Activated CD8-positive, alpha-beta memory T cell treated with anti-CD3 and anti-CD28 coated beads for 1 hour (primary cell): ENCODE measurements around the gene TASP1.
"Not testable (repeated sequence)": the region's sequence is repeated elsewhere in the genome, so short reads cannot be mapped to it uniquely, and the experiment has no call there.

Experiments used
- DNase-seq, 2 donors: peaks; one replicate each; pipeline ENCODE4 v3.0.0-alpha.2; 2020; ENCODE audit warnings: low read depth in 1 of 2; ENCODE audit errors: extremely low read depth in 1 of 2

TASP1 gene

DNA sequence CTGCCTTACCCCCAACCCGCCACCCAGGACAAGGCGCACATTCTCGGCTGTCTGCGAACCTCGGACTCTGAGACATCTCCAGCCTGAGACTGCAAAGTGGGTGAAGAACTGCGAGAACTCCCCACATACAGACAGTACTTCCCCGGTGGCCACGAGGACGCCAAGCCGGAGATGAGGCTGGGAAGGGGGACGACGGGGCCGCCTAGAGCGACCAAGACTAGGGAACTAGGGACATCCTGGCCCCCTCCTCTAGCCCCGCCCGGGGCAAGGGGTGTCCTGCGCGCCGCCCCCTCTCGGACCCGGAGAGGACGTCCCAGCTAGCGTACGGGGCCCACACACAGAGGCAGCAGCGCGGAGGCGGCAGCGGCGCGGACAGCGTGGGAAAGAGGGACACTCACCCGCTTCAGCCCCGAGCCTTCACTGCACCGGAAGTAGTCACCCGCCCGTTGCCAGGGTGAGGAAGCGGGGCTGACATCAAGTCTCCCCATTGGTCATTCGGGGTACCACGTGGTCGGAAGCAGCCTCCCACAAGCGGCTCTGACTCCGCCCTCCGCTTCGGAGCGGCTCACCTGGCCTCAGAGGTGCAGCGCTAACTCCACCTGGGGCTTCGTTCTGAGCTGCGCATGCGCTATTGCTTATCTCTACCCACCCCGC lies at the start of gene TASP1:
TASP1 (minus strand) TSS at position 437 of the 654 bp plus-strand sequence. CDS start 8,854 bp downstream, outside the sequence.
- DNase-seq = peak; percentile 92 to 96

DNA sequence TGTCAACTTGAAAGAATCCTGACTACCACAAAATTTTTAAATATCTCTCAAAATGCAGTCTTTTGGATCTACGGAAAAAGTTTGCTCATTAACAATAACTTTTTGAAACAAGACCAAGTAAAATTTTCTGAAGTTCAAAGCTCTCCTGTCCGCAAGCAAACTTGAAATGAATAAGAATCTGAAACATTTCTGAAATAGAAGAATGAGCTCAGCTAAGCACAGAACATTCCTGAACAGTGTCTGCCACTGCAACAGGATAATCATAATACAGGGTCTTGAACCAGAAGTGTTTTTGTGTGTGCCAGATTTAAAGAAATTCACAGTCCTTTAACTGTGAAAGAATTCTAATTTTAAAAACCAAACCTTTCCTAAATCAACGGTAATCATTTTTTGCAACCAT lies 49.1 kb upstream of the TASP1 start:
- no peak for DNase-seq

- DNase-seq = no peak
These were observed 46.9 kb upstream of the TASP1 start for GRCh38 chr20:13685623-13686022.

GRCh38 chr20:13684566-13685222 lies 46.0 kb upstream of the TASP1 start:
- no peak for DNase-seq

- DNase-seq = no peak
These were observed 45.1 kb upstream of the TASP1 start for GRCh38 chr20:13683833-13684232.

DNA sequence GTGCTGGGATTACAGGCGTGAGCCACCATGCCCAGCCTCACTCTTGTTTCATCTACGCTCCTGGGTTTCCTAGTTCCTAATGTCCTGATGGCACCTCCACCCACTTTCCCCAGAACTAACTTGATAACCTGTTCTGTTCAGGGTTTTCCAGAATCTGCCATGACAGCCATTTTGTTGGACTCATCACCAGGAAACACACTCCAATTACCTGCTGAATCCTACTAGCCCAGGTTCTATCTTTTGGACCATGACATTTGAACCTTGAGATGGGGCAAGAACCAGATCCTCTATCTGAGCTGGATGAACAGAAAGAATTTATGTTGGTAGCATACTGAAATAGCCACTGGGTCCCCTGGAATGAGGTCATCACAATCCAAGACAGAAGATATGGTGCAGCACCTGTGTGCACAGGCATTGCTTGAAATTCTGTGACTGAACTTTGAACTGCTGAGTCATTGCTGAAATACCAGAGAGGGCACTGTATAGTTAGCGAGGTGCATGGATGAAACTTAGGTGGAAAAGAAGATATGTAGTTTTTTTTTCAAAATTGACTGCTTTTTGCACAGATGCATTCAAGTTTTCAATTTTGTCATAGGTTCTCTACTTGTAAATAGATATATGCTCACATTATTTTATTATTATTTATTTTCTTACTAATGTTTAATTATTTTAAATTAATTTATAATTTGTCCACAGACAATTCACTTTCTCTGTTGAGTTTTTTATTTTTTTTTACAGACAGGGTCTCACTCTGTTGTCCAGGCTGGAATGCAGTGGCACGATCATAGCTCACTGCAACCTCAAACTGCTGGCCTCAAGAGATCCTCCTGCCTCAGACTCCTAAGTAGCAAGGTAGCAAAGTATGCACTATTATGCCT lies 42.8 kb upstream of the TASP1 start:
- DNase-seq = no peak

DNA sequence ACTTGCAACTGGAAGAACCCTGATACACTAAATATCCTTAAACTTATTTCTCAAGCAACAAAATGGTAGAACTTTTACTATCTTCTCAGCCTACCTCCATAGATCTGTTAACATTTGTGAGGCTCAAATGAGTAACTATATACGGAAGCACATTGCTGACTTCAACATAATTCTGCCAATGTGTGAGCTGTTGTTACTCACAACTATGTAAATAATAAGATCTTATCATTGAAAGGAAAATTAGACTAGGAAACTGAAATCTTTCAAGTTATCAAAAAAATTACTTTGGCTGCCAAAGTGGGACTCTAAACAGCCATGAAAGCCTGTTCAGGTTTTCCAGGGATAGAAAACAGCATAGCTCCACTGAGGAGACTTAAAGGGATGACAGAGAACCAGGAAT lies 40.2 kb upstream of the TASP1 start:
- no peak for DNase-seq

DNA sequence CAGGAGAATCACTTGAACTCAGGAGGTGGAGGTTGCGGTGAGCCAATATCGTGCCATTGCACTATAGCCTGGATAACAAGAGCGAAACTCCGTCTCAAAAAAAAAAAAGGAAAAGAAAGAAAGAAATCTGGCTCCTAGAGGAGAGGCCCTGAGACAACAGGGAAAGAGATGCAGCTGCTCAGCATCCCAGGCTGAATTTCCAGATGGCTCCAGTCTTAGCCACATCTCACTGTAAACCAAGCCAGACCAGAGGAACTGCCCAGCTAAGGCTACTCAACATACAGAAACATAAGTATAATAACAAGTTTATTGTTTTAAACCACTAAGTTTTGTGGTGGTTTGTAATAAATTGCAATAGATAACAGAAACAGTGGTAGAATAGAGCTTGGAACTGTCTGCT lies 38.5 kb upstream of the TASP1 start:
- no peak for DNase-seq

DNA sequence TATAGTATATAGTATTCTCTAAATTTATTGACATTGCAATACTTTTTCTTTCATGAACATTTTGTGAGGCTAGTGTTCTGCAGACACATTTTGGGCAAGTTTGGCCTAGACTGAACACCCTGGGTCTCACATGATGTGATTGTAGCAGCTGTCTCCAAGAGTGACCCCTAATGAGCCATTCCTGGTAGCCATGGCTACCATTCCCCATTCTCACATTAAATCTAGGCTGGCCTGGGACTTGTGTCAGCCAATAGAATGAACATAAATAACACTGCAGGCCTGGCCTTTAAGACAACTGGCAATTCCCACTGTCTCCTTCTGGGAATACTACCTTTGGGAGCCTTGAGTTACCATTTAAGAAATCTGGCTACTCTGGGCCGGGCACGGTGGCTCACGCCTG lies 38.0 kb upstream of the TASP1 start:
- no peak for DNase-seq

DNA sequence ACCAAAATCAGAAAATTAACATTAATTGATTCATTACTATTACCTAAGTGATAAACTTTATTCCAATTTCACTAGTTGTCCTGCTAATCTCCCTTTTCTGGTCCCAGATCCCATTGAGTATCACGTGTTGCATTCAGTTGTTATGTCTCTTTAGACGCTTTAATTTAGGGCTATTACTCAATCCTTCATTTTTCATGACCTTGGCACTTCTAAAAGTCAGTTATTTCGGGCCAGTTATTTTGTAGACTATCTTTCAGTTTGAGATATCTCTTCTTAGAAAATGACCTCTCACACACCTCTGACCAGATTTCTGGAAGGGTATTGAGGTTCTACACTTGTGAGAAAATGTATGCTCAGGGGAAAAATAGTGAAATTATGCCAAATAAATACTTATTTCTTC lies 34.0 kb upstream of the TASP1 start:
- no peak for DNase-seq

- no peak for DNase-seq
These were observed 33.2 kb upstream of the TASP1 start for GRCh38 chr20:13671916-13672378.

DNA sequence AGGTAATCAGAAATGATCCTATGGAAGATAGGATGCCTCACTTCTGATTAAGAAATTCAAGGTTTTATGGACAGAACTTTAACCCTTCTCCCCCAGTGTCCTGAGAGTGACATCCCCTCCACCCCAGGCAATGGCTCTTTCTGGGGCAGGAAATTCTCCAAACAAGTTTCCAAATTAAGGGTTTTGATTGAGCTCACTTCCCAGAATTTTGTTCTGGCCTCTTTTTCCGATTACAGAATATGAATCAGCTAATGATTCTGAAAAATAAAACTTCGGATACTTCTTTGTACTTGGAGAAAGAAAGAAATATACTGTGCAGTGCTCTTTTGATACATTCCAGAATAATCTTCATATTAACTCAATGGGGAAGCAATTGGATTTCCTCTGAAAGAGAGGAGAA lies 32.8 kb upstream of the TASP1 start:
- no peak for DNase-seq

DNA sequence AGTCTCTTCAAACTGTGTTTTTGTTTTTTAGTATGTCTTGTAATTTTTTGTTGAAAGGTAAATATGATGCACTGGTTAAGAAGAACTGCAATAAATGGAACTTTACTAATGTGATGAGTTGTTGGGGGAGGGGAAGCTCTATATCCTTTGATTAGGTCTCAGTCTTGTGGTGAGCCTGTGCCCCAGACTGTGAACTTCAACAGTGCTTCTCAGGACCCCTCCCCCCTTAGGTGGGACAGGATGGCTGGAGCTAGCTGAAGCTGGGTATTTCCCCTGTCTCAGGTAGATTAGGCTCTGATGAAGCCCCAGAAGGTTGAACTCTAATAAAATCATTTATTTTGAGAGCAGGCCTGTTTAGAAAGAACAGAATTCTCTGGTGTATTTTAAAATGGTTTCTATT lies 31.4 kb upstream of the TASP1 start:
- no peak for DNase-seq

- DNase-seq = no peak
These were observed 27.1 kb upstream of the TASP1 start for GRCh38 chr20:13665709-13666395.

DNA sequence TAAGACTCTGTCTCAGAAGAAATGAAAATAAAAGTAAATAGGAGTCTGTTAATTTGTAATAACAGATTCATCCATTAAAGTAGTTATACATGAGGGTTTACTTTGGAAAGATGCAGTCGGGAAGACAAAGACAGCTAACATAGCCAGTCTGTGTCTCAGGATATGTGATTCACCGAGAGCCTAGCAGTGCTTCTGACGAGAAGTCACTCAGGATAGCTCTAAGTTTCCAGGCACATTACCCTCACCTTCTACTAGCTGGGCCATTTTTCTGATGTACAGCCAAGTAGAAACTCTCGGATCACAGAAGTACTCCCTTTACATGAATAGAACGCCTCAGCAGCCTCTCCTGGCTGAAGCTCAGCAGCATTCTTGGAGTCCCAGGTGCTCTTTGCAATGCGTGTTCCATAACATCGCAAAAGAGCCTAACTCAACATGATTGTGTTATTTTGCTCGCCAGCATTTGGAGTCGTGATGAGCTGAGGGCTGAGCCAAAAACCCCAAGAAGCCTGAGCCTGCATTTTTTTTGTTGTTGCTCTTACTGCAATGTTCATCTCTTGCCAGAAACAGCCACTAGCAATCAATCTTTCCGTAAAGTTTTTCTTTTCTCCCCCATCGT lies 22.4 kb upstream of the TASP1 start:
- no peak for DNase-seq

- no peak for DNase-seq
These were observed 20.6 kb upstream of the TASP1 start for GRCh38 chr20:13659288-13659687.

DNA sequence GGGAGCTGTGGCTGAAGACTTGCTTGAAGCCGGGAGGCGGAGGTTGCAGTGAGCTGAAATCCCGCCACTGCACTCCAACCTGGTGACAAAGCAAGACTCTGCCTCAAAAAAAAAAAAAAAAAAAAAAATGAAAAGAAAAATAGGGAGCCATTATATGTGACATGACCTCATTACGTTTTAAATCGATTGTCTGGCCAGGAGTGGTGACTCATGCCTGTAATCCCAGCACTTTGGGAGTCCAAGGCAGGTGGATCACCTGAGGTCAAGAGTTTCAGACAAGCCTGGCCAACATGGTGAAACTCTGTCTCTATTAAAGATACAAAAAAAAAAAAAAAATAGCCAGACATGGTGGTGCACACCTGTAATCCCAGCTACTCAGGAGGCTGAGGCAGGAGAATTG lies 19.3 kb upstream of the TASP1 start:
- not testable (repeated sequence) for DNase-seq

DNA sequence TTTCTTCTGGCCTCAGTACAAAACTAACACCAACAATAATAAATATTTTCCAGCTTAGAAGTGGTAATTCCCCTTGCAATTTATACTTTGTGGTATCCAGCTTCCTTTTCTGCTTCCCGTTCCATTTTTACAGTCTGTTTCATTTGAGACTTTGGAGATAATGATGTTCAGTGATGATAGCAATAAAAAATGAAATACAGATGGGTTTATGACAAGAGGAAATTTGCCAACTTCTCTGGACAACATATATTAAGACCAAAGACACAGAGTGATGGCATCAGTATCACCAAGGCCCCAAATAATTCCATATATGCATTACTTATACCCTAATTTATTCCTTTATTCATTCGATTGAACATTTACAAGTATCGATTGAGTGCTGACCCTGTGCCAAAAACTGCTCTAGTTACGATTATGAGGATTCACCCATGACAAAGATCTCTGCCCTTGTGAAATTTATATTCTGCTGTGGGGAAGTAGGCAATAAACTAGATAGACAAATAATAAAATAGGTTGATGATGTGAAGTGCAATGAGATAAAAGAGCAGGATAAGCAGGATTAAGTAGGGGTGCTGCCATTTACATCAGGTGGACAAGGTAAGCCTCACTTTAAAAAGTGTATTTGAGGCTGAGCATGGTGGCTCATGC lies 18.1 kb upstream of the TASP1 start:
- DNase-seq = no peak

GRCh38 chr20:13654463-13655023 lies 15.8 kb upstream of the TASP1 start:
- no peak for DNase-seq

DNA sequence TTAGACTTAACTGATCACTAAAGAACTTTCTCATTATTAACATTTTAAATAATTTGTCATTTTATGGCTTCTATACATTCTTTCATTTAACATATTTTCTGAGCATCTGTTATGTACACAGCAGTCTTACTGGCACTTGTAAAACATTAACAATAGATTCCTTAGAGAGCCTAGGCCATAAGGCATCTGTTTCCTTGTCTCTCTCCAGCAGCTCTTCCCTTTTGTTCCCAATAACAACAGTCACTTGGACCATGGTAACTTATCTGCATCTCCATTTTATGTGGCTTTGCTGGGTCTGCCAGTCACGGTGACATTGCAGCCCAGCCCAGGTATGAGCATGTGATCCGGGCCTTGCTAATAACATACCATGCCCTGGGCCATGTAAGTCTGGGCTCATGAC lies 11.7 kb upstream of the TASP1 start:
- DNase-seq = no peak
